H1 (cell line): ENCODE data around the gene SNU13.

Experiments used
- CREB1 ChIP-seq: IDR thresholded peaks from 2 replicates; pipeline ENCODE4 v1.6.1; 2012; ENCODE audit warnings: inconsistent platforms
- YY1 ChIP-seq: IDR thresholded peaks from 2 replicates; pipeline ENCODE4 v1.6.1; 2011; ENCODE audit warnings: low read depth, mild to moderate bottlenecking, low read length

DNA sequence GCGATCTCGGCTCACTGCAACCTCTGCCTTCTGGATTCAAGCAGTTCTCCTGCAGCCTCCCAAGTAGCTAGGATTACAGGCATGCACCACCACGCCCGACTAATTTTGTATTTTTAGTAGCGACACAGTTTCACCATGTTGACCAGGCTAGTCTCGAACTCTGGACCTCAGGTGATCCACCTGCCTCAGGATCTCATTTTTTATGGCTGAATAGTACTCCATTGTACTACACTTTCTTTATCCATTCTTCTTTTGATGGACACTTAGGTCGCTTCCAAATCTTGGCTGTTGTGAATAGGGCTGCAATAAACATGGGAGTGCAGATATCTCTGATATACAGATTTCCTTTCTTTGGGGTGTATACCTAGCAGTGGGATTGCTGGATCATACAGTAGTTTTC, 46.8 kb downstream of the SNU13 start:
- no peak for TF ChIP-seq YY1
- no peak for TF ChIP-seq CREB1
